ENCODE results near the gene RNF8. TPM values are rescaled to one million over a fixed set of nuclear protein-coding genes. Genes with fewer than 3 reads are reported as not detected.
"Not testable (repeated sequence)": the region's sequence is repeated elsewhere in the genome, so short reads cannot be mapped to it uniquely, and the experiment has no call there.

RNF8 gene
- total RNA-seq, 5 donors from 2014 or later (not counting 1 experiment from before 2014, with no cell fraction given) = 10.6 to 18.5 (median 15.2) TPM

- Mint-ChIP-seq H3K9me3 (no peaks in the 10 kb centered on the region), H3K27me3 (no peaks in the 10 kb centered on the region), H3K4me3 (no peak overlapping the region), H3K27ac (no peak overlapping the region), H3K36me3 (peaks cover 26% of the 10 kb centered on the region), H3K4me1 (no peaks in the 10 kb centered on the region)
- DNase-seq = no peak
- no peak for ATAC-seq (replicated peaks in 1 of 4)
- CTCF ChIA-PET = no interaction called here
- POLR2A ChIA-PET = no interaction called here
- Histone ChIP-seq H3K27me3 (replicated peaks in 1 of 2; ENCODE audit: control insufficient read depth in 2 of 2, extremely low read depth in 1 of 2, insufficient read depth in 2 of 2, low read length in 1 of 2) (no peaks in the 10 kb centered on the region), H3K4me1 (ENCODE audit: control insufficient read depth in 1 of 2, extremely low read depth in 1 of 2, insufficient read depth in 2 of 2, low read length in 2 of 2) (no peaks in the 10 kb centered on the region), H3K27ac (ENCODE audit: low read length) (no peak overlapping the region), H3K4me3 (ENCODE audit: control insufficient read depth in 1 of 2, extremely low read depth in 1 of 2, low read length in 1 of 2) (no peak overlapping the region), H3K36me3 (ENCODE audit: control insufficient read depth in 2 of 2, extremely low read depth in 1 of 2, insufficient read depth in 1 of 2, low read length in 1 of 2) (peaks cover 4 to 26% of the 10 kb centered on the region in 2 donors), H3K9me3 (no peaks in the 10 kb centered on the region)
- no CpG with 5 or more reads among the region's 1 CpG for WGBS (ENCODE audit: insufficient coverage)
These were observed 20.9 kb upstream of the RNF8 start for GRCh38 chr6:37332894-37333293.

- Mint-ChIP-seq H3K4me1 (no peaks in the 10 kb centered on the region), H3K9me3 (no peaks in the 10 kb centered on the region), H3K36me3 (peaks cover 26% of the 10 kb centered on the region), H3K4me3 (no peak overlapping the region), H3K27me3 (no peaks in the 10 kb centered on the region), H3K27ac (no peak overlapping the region)
- no peak overlapping the region for H3K4me3 ChIP-seq (ENCODE audit: control insufficient read depth in 1 of 2, extremely low read depth in 1 of 2, low read length in 1 of 2)
- ChIA-PET CTCF (no interaction called here), POLR2A (interaction anchor here in 1 of 2 donors (0.6 kb wide), 1 partner anchor 638 kb away, joined by 3 read pairs; no protein-coding TSS in a partner anchor)
- no peaks in the 10 kb centered on the region for H3K4me1 ChIP-seq (ENCODE audit: control insufficient read depth in 1 of 2, extremely low read depth in 1 of 2, insufficient read depth in 2 of 2, low read length in 2 of 2)
- H3K36me3 ChIP-seq (ENCODE audit: control insufficient read depth in 2 of 2, extremely low read depth in 1 of 2, insufficient read depth in 1 of 2, low read length in 1 of 2) = peaks cover 4 to 26% of the 10 kb centered on the region in 2 donors
- no peak for ATAC-seq (replicated peaks in 1 of 4)
- no peaks in the 10 kb centered on the region for H3K27me3 ChIP-seq (replicated peaks in 1 of 2; ENCODE audit: control insufficient read depth in 2 of 2, extremely low read depth in 1 of 2, insufficient read depth in 2 of 2, low read length in 1 of 2)
- no peak overlapping the region for H3K27ac ChIP-seq (ENCODE audit: low read length)
- DNase-seq = no peak
- H3K9me3 ChIP-seq = no peaks in the 10 kb centered on the region
These were observed 19.7 kb upstream of the RNF8 start for GRCh38 chr6:37334047-37334446.

- H3K27me3 Mint-ChIP-seq = not testable (repeated sequence)
- CTCF ChIA-PET = interaction anchor here in 1 of 2 donors (1.0 kb wide), 1 partner anchor 13 kb away, joined by 3 read pairs; no protein-coding TSS in a partner anchor
- WGBS (ENCODE audit: insufficient coverage) = 100% methylated on average over 1 of the region's 3 CpGs
These were observed 15.5 kb upstream of the RNF8 start for GRCh38 chr6:37338317-37338716.

GRCh38 chr6:37338745-37339255 is 15.0 kb upstream of the RNF8 start:
- peaks cover 0 to 2% of the 10 kb centered on the region in 2 donors for H3K36me3 ChIP-seq (ENCODE audit: control insufficient read depth in 2 of 2, extremely low read depth in 1 of 2, insufficient read depth in 1 of 2, low read length in 1 of 2)
- H3K4me3 ChIP-seq (ENCODE audit: control insufficient read depth in 1 of 2, extremely low read depth in 1 of 2, low read length in 1 of 2) = no peak overlapping the region
- Mint-ChIP-seq H3K27me3 (no peaks in the 10 kb centered on the region), H3K36me3 (peaks cover 4% of the 10 kb centered on the region), H3K4me1 (no peaks in the 10 kb centered on the region), H3K9me3 (no peaks in the 10 kb centered on the region), H3K27ac (no peak overlapping the region), H3K4me3 (no peak overlapping the region)
- H3K27me3 ChIP-seq (replicated peaks in 1 of 2; ENCODE audit: control insufficient read depth in 2 of 2, extremely low read depth in 1 of 2, insufficient read depth in 2 of 2, low read length in 1 of 2) = no peaks in the 10 kb centered on the region
- ATAC-seq (replicated peaks in 1 of 4) (no peak), DNase-seq (no peak)
- no peak overlapping the region for H3K27ac ChIP-seq (ENCODE audit: low read length)
- ChIA-PET CTCF (interaction anchor here in 1 of 2 donors (1.0 kb wide), 1 partner anchor 13 kb away, joined by 3 read pairs; no protein-coding TSS in a partner anchor), POLR2A (no interaction called here)
- WGBS (ENCODE audit: insufficient coverage) = no CpG with 5 or more reads among the region's 5 CpGs
- no peaks in the 10 kb centered on the region for H3K4me1 ChIP-seq (ENCODE audit: control insufficient read depth in 1 of 2, extremely low read depth in 1 of 2, insufficient read depth in 2 of 2, low read length in 2 of 2)
- no peaks in the 10 kb centered on the region for H3K9me3 ChIP-seq

More at GRCh38 chr6:37338317-37338716, 15.5 kb upstream of the RNF8 start:
- H3K4me3 Mint-ChIP-seq; H3K4me1 Mint-ChIP-seq; H3K27me3 ChIP-seq (replicated peaks in 1 of 2; ENCODE audit: control insufficient read depth in 2 of 2, extremely low read depth in 1 of 2, insufficient read depth in 2 of 2, low read length in 1 of 2); H3K4me1 ChIP-seq (ENCODE audit: control insufficient read depth in 1 of 2, extremely low read depth in 1 of 2, insufficient read depth in 2 of 2, low read length in 2 of 2); H3K27ac ChIP-seq (ENCODE audit: low read length); H3K27ac Mint-ChIP-seq; H3K9me3 Mint-ChIP-seq; H3K9me3 ChIP-seq; DNase-seq; ATAC-seq (replicated peaks in 1 of 4); H3K36me3 ChIP-seq (ENCODE audit: control insufficient read depth in 2 of 2, extremely low read depth in 1 of 2, insufficient read depth in 1 of 2, low read length in 1 of 2); H3K4me3 ChIP-seq (ENCODE audit: control insufficient read depth in 1 of 2, extremely low read depth in 1 of 2, low read length in 1 of 2); POLR2A ChIA-PET; H3K36me3 Mint-ChIP-seq: not testable (repeated sequence)

- H3K36me3 Mint-ChIP-seq = no peaks in the 10 kb centered on the region
- H3K4me1 Mint-ChIP-seq = no peaks in the 10 kb centered on the region
- H3K27me3 ChIP-seq (replicated peaks in 1 of 2; ENCODE audit: control insufficient read depth in 2 of 2, extremely low read depth in 1 of 2, insufficient read depth in 2 of 2, low read length in 1 of 2) = no peaks in the 10 kb centered on the region
- H3K4me1 ChIP-seq (ENCODE audit: control insufficient read depth in 1 of 2, extremely low read depth in 1 of 2, insufficient read depth in 2 of 2, low read length in 2 of 2) = no peaks in the 10 kb centered on the region
- H3K9me3 ChIP-seq = no peaks in the 10 kb centered on the region
- no peaks in the 10 kb centered on the region for H3K9me3 Mint-ChIP-seq
- H3K36me3 ChIP-seq (ENCODE audit: control insufficient read depth in 2 of 2, extremely low read depth in 1 of 2, insufficient read depth in 1 of 2, low read length in 1 of 2) = no peaks in the 10 kb centered on the region
- ChIA-PET CTCF (no interaction called here), POLR2A (interaction anchor here in 1 of 2 donors (0.6 kb wide), 1 partner anchor 73 kb away, joined by 16 read pairs; no protein-coding TSS in a partner anchor)
- no peak overlapping the region for H3K27ac ChIP-seq (ENCODE audit: low read length)
- H3K27ac Mint-ChIP-seq = no peak overlapping the region
- no peak overlapping the region for H3K4me3 ChIP-seq (ENCODE audit: control insufficient read depth in 1 of 2, extremely low read depth in 1 of 2, low read length in 1 of 2)
- DNase-seq (no peak), ATAC-seq (replicated peaks in 1 of 4) (no peak)
- 60% methylated on average over 1 of the region's 5 CpGs for WGBS (ENCODE audit: insufficient coverage)
- peaks cover 0 to 5% of the 10 kb centered on the region in 2 donors for H3K27me3 Mint-ChIP-seq
- no peak overlapping the region for H3K4me3 Mint-ChIP-seq
These were observed 13.8 kb upstream of the RNF8 start for GRCh38 chr6:37339741-37340638.

- no peaks in the 10 kb centered on the region for H3K36me3 Mint-ChIP-seq
- H3K4me3 Mint-ChIP-seq = no peak overlapping the region
- H3K27ac ChIP-seq (ENCODE audit: low read length) = no peak overlapping the region
- CTCF ChIA-PET = no interaction called here
- H3K36me3 ChIP-seq (ENCODE audit: control insufficient read depth in 2 of 2, extremely low read depth in 1 of 2, insufficient read depth in 1 of 2, low read length in 1 of 2) = no peaks in the 10 kb centered on the region
- H3K9me3 ChIP-seq = no peaks in the 10 kb centered on the region
- no peak overlapping the region for H3K4me3 ChIP-seq (ENCODE audit: control insufficient read depth in 1 of 2, extremely low read depth in 1 of 2, low read length in 1 of 2)
- POLR2A ChIA-PET = interaction anchor here in 1 of 2 donors (0.6 kb wide), 1 partner anchor 74 kb away, joined by 16 read pairs; no protein-coding TSS in a partner anchor
- no peaks in the 10 kb centered on the region for H3K9me3 Mint-ChIP-seq
- no peak for DNase-seq
- H3K4me1 Mint-ChIP-seq = no peaks in the 10 kb centered on the region
- ATAC-seq (replicated peaks in 1 of 4) = no peak
- no peaks in the 10 kb centered on the region for H3K4me1 ChIP-seq (ENCODE audit: control insufficient read depth in 1 of 2, extremely low read depth in 1 of 2, insufficient read depth in 2 of 2, low read length in 2 of 2)
- 92% methylated on average over 2 of the region's 4 CpGs for WGBS (ENCODE audit: insufficient coverage)
- H3K27ac Mint-ChIP-seq = no peak overlapping the region
- H3K27me3 ChIP-seq (replicated peaks in 1 of 2; ENCODE audit: control insufficient read depth in 2 of 2, extremely low read depth in 1 of 2, insufficient read depth in 2 of 2, low read length in 1 of 2) = no peaks in the 10 kb centered on the region
- H3K27me3 Mint-ChIP-seq = peaks cover 0 to 5% of the 10 kb centered on the region in 2 donors
These were observed 13.2 kb upstream of the RNF8 start for GRCh38 chr6:37340639-37340943.

Data from T-cell (primary cell).